Effector CD8-positive, alpha-beta T cell (primary cell): ENCODE data around the gene STK35.

Experiments
- DNase-seq: peaks from one replicate; lab custom pipeline; 2025; lab: John Stamatoyannopoulos, UW

The STK35 gene

GRCh38 chr20:2104236-2104635 is 2.6 kb downstream of the STK35 start:
- DNase-seq, result no peak

GRCh38 chr20:2108498-2108897 is 6.9 kb downstream of the STK35 start:
- DNase-seq, result no peak

- no peak for DNase-seq
Measured at GRCh38 chr20:2108987-2109386, 7.4 kb downstream of the STK35 start.

- no peak for DNase-seq
Measured at GRCh38 chr20:2109425-2110210, 8.0 kb downstream of the STK35 start.

GRCh38 chr20:2112910-2113309 is 11.3 kb downstream of the STK35 start:
- no peak for DNase-seq

- DNase-seq, result no peak
Measured at GRCh38 chr20:2114127-2114959, 12.7 kb downstream of the STK35 start.

GRCh38 chr20:2114990-2115681 is 13.5 kb downstream of the STK35 start:
- DNase-seq, result no peak

- DNase-seq, result no peak
Measured at GRCh38 chr20:2116170-2116940, 14.7 kb downstream of the STK35 start.

- no peak for DNase-seq
Measured at GRCh38 chr20:2118783-2119182, 17.2 kb downstream of the STK35 start.

GRCh38 chr20:2122936-2123335 is 21.3 kb downstream of the STK35 start:
- DNase-seq, result no peak

- no peak for DNase-seq
Measured at GRCh38 chr20:2123720-2124119, 22.1 kb downstream of the STK35 start.

- DNase-seq, result no peak
Measured at GRCh38 chr20:2124564-2125213, 23.1 kb downstream of the STK35 start.

- DNase-seq, result no peak
Measured at GRCh38 chr20:2125474-2126112, 24.0 kb downstream of the STK35 start.

- DNase-seq, result no peak
Measured at GRCh38 chr20:2127238-2127637, 25.6 kb downstream of the STK35 start.

- no peak for DNase-seq
Measured at GRCh38 chr20:2128542-2128941, 26.9 kb downstream of the STK35 start.

GRCh38 chr20:2130062-2130591 is 28.5 kb downstream of the STK35 start:
- no peak for DNase-seq

GRCh38 chr20:2130683-2131082 is 29.1 kb downstream of the STK35 start:
- DNase-seq, result no peak

- DNase-seq, result no peak
Measured at GRCh38 chr20:2131366-2131765, 29.7 kb downstream of the STK35 start.

GRCh38 chr20:2132461-2132901 is 30.9 kb downstream of the STK35 start:
- DNase-seq, result no peak
